Calu3 (cell line): ENCODE results near the gene CYTH4. TPM values are rescaled to one million over a fixed set of nuclear protein-coding genes. Genes with fewer than 3 reads are reported as not detected.

ENCODE experiments used
- BruUV-seq: library from RNA; stranded (reverse); fragments of 400-500 nt; replicated peaks from 2 replicates; lab custom pipeline; 2021; lab: Mats Ljungman, UMichigan
- CTCF ChIA-PET: fragments of 300-600 bp; sonication (Branson Sonifier 250); formaldehyde crosslinking; loops from one replicate; lab custom pipeline; 2022; ENCODE audit warnings: antibody characterized with exemption; lab: Charles Lee
- DNase-seq: peaks from one replicate; pipeline ENCODE4 v3.0.0; 2022
- H3K27ac Mint-ChIP-seq: one replicate; pipeline ENCODE4 v1.8.0; 2022; ENCODE audit warnings: mixed read lengths; ENCODE audit not compliant: unreplicated experiment
- H3K27me3 Mint-ChIP-seq: one replicate; pipeline ENCODE4 v1.8.0; 2022; ENCODE audit warnings: mixed read lengths; ENCODE audit not compliant: unreplicated experiment
- H3K36me3 Mint-ChIP-seq: one replicate; pipeline ENCODE4 v1.8.0; 2022; ENCODE audit warnings: mild to moderate bottlenecking, moderate library complexity, mixed read lengths; ENCODE audit not compliant: insufficient read depth, unreplicated experiment
- H3K4me1 Mint-ChIP-seq: one replicate; pipeline ENCODE4 v1.8.0; 2022; ENCODE audit warnings: mild to moderate bottlenecking, low read depth, mixed read lengths; ENCODE audit not compliant: unreplicated experiment
- H3K4me3 Mint-ChIP-seq: one replicate; pipeline ENCODE4 v1.8.0; 2022; ENCODE audit warnings: mild to moderate bottlenecking, low read depth, moderate library complexity, mixed read lengths; ENCODE audit not compliant: unreplicated experiment
- H3K9me3 Mint-ChIP-seq: one replicate; pipeline ENCODE4 v1.8.0; 2022; ENCODE audit warnings: low read depth, mixed read lengths; ENCODE audit not compliant: unreplicated experiment
- intact Hi-C: fragments of 100-400 bp; cut with micrococcal nuclease; formaldehyde crosslinking; loops from one replicate; pipeline ENCODE4 v1.10.0; 2022; ENCODE audit not compliant: unreplicated experiment
- total RNA-seq: library from RNA; stranded (reverse); gene quantifications from 2 replicates; pipeline ENCODE4 v1.2.3, GENCODE V29; 2022
- TF ChIP-seq, protein P1 (sequence below): fragments of 200-600 bp; IDR thresholded peaks from one replicate; pipeline ENCODE4 v1.8.0; 2022; ENCODE audit warnings: antibody characterized with exemption; ENCODE audit not compliant: unreplicated experiment

Gene CYTH4
- total RNA-seq, 1 experiment from 2014 or later: 0.38 TPM

DNA sequence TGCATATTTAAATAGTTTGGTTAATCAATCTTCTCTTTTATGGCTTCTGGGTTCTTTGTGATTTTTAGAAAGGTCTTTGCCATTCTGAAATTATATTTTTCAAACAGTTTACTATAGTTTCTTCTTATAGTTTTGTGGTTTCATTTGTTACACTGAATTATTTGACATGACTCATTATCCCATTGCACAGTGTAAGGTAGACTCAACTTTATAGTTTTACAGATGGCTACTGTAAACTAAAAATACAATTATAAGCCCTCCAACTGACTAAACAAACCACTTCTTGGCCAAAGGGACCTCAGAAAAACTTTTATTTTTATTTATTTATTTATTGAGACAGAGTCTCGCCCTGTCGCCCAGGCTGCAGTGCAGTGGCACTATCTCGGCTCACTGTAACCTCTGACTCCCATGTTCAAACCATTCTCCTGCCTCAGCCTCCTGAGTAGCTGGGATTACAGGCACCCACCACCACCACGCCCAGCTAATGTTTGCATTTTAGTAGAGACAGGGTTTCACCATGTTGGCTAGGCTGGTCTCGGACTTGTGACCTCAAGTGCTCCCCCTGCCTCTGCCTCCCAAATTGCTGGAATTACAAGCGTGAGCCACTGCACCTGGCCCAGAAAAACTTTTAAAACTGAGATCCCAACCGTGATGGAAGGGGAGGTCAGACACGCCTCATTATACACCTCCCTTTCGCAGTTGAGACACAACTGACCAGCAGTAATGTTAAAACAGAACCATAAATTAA is 24.1 kb upstream of the CYTH4 start:
- no peak for DNase-seq
- Mint-ChIP-seq H3K9me3 (no peaks in the 10 kb centered on the region), H3K27me3 (peaks cover 30% of the 10 kb centered on the region), H3K36me3 (no peaks in the 10 kb centered on the region), H3K27ac (no peak overlapping the region), H3K4me1 (peaks cover 49% of the 10 kb centered on the region), H3K4me3 (no peak overlapping the region)
- intact Hi-C loops: loop anchor here (10.0 kb wide), 1 partner anchor 93 kb away; no protein-coding TSS in a partner anchor
- TF ChIP-seq, protein P1, sequence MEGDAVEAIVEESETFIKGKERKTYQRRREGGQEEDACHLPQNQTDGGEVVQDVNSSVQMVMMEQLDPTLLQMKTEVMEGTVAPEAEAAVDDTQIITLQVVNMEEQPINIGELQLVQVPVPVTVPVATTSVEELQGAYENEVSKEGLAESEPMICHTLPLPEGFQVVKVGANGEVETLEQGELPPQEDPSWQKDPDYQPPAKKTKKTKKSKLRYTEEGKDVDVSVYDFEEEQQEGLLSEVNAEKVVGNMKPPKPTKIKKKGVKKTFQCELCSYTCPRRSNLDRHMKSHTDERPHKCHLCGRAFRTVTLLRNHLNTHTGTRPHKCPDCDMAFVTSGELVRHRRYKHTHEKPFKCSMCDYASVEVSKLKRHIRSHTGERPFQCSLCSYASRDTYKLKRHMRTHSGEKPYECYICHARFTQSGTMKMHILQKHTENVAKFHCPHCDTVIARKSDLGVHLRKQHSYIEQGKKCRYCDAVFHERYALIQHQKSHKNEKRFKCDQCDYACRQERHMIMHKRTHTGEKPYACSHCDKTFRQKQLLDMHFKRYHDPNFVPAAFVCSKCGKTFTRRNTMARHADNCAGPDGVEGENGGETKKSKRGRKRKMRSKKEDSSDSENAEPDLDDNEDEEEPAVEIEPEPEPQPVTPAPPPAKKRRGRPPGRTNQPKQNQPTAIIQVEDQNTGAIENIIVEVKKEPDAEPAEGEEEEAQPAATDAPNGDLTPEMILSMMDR: no peak
- CTCF ChIA-PET: interaction anchor here (0.6 to 0.7 kb wide), 2 partner anchors 10 to 59 kb away, joined by 3 to 11 read pairs; no protein-coding TSS in a partner anchor
- BruUV-seq: no TSS peak

DNA sequence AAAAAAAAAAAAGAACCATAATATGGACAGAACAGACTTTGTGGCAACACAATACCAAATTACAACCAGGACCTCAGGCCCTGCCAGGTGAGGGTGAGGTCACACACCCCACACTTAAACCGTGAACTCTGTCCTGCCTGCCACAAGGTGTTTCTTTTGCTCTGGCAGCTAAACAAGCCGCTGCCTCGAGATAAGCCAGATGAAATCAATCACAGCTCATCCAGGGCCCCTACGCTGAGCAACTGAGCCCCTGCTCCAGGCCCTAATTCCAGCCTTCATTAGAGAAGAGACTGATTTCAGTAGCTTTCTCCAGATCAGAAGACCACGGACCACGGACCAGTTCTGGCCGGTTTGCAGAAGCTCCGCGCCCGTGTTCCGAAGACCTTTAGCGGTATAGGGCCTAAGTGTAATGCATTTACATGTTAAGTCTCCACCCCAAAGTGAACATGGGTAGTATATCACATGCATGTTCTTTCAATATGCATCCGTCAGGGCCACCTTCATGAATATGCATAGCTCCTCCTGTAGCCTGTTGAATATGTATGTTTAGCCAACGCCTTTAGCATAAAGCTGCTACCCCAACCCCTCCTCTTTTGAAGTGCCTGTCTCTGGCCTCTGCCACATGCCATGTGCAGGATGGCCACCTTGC is 23.4 kb upstream of the CYTH4 start:
- no peak overlapping the region for H3K27ac Mint-ChIP-seq
- H3K4me1 Mint-ChIP-seq: peaks cover 49% of the 10 kb centered on the region
- TF ChIP-seq, protein P1: no peak
- peaks cover 31% of the 10 kb centered on the region for H3K27me3 Mint-ChIP-seq
- CTCF ChIA-PET: interaction anchor here (0.6 to 1.8 kb wide), 6 partner anchors 11 to 128 kb away, joined by 3 to 11 read pairs (median 4); no protein-coding TSS in a partner anchor
- H3K9me3 Mint-ChIP-seq: no peaks in the 10 kb centered on the region
- no peak overlapping the region for H3K4me3 Mint-ChIP-seq
- BruUV-seq: no TSS peak
- H3K36me3 Mint-ChIP-seq: no peaks in the 10 kb centered on the region
- DNase-seq: no peak
- intact Hi-C loops: loop anchor here (10.0 kb wide), 1 partner anchor 94 kb away; no protein-coding TSS in a partner anchor

- Mint-ChIP-seq H3K4me1 (peaks cover 43% of the 10 kb centered on the region), H3K27ac (no peak overlapping the region), H3K27me3 (peaks cover 31% of the 10 kb centered on the region), H3K4me3 (no peak overlapping the region), H3K36me3 (no peaks in the 10 kb centered on the region), H3K9me3 (no peaks in the 10 kb centered on the region)
- no TSS peak for BruUV-seq
- CTCF ChIA-PET: interaction anchor here (0.6 to 1.8 kb wide), 5 partner anchors 17 to 128 kb away, joined by 3 to 6 read pairs (median 3); no protein-coding TSS in a partner anchor
- intact Hi-C loops: loop anchor here (5.0 to 10.0 kb wide), 2 partner anchors 95 to 477 kb away; no protein-coding TSS in a partner anchor
- DNase-seq: no peak
- TF ChIP-seq, protein P1: no peak
Measured at GRCh38 chr22:37259540-37260029, 22.7 kb upstream of the CYTH4 start.

DNA sequence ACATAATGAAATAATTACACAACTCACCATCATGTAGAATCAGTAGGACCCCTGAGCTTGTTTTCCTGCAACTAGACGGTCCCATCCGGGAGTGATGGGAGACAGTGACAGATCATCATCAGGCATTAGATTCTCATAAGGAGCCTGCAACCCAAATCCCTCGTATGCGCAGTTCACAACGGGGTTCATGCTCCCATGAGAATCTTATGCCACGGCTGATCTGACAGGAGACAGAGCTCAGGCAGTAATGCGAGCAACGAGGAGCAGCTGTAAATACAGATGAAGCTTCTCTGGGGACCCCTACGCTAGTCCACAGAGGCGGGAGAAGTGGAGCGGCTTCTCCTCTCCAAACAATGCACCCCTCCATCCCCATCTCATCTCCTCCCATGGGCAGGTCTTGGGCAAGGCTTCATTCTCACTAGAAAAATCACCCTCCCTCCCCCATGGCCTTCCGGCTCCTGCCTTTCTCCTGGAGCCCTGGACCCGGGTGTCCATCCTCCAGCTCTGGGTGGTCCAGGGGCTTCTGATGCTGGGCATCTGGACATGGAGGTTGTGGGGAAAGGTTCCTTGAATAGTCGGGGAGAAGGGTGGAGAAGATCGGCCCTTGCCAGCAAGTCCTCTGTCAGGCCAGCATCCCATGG is 22.0 kb upstream of the CYTH4 start:
- Mint-ChIP-seq H3K4me1 (peaks cover 36% of the 10 kb centered on the region), H3K36me3 (no peaks in the 10 kb centered on the region), H3K9me3 (no peaks in the 10 kb centered on the region), H3K27ac (no peak overlapping the region), H3K27me3 (peaks cover 31% of the 10 kb centered on the region), H3K4me3 (no peak overlapping the region)
- TF ChIP-seq, protein P1: peak; percentile 1
- BruUV-seq: no TSS peak
- no peak for DNase-seq
- intact Hi-C loops: loop anchor here (5.0 kb wide), 1 partner anchor 478 kb away; no protein-coding TSS in a partner anchor
- CTCF ChIA-PET: interaction anchor here (0.5 to 1.8 kb wide), 9 partner anchors 12 to 91 kb away, joined by 3 to 6 read pairs (median 3); no protein-coding TSS in a partner anchor
